Stomach smooth muscle (tissue), 2 donors: ENCODE measurements around the gene TENT5C.

ENCODE experiments used
- H3K27ac ChIP-seq: one replicate; pipeline ENCODE4 v1.7.0; 2013; ENCODE audit warnings: mild to moderate bottlenecking, low read length, inconsistent platforms
- H3K27me3 ChIP-seq, 2 donors: one replicate each; pipeline ENCODE4 v1.7.0; 2013; ENCODE audit warnings: low read length in 2 of 2; ENCODE audit not compliant: insufficient read depth in 2 of 2, control insufficient read depth in 1 of 2
- H3K36me3 ChIP-seq, 2 donors: one replicate each; pipeline ENCODE4 v1.7.0; 2013; ENCODE audit warnings: low read length in 2 of 2; ENCODE audit not compliant: control insufficient read depth in 2 of 2, insufficient read depth in 2 of 2
- H3K4me1 ChIP-seq: one replicate; pipeline ENCODE4 v1.7.0; 2013; ENCODE audit warnings: low read length; ENCODE audit not compliant: control insufficient read depth, insufficient read depth
- H3K4me3 ChIP-seq, 2 donors: one replicate each; pipeline ENCODE4 v1.7.0; 2013; ENCODE audit warnings: low read length in 2 of 2
- H3K9ac ChIP-seq, 2 donors: one replicate each; pipeline ENCODE4 v1.7.0; 2013; ENCODE audit warnings: low read length in 2 of 2, mild to moderate bottlenecking in 1 of 2
- H3K9me3 ChIP-seq, 2 donors: one replicate each; pipeline ENCODE4 v1.7.0; 2013; ENCODE audit warnings: low read length in 2 of 2; ENCODE audit not compliant: control insufficient read depth in 2 of 2
- donor health status: healthy.
- donor health status: Pancreatic carcinoma.

TENT5C gene

GRCh38 chr1:117573386-117574023, 32.3 kb upstream of the TENT5C start:
- no peaks in the 10 kb centered on the region for H3K36me3 ChIP-seq

GRCh38 chr1:117574161-117574835, 31.6 kb upstream of the TENT5C start:
- Histone ChIP-seq H3K4me3 (no peak overlapping the region), H3K4me1 (no peaks in the 10 kb centered on the region), H3K27ac (no peak overlapping the region), H3K36me3 (no peaks in the 10 kb centered on the region), H3K9ac (no peak overlapping the region), H3K9me3 (no peaks in the 10 kb centered on the region), H3K27me3 (peaks cover 0 to 2% of the 10 kb centered on the region in 2 donors)

More at GRCh38 chr1:117573386-117574023, 32.3 kb upstream of the TENT5C start:
- no peak overlapping the region for H3K4me3 ChIP-seq
- H3K9ac ChIP-seq: no peak overlapping the region
- H3K27ac ChIP-seq: no peak overlapping the region
- H3K4me1 ChIP-seq: no peaks in the 10 kb centered on the region
- no peaks in the 10 kb centered on the region for H3K9me3 ChIP-seq
- H3K27me3 ChIP-seq: peaks cover 0 to 2% of the 10 kb centered on the region in 2 donors

GRCh38 chr1:117575586-117576225, 30.1 kb upstream of the TENT5C start:
- Histone ChIP-seq H3K4me1 (no peaks in the 10 kb centered on the region), H3K27me3 (peaks cover 0 to 2% of the 10 kb centered on the region in 2 donors), H3K9ac (no peak overlapping the region), H3K27ac (no peak overlapping the region), H3K9me3 (no peaks in the 10 kb centered on the region), H3K36me3 (no peaks in the 10 kb centered on the region), H3K4me3 (no peak overlapping the region)

GRCh38 chr1:117576236-117576635, 29.6 kb upstream of the TENT5C start:
- Histone ChIP-seq H3K27ac (no peak overlapping the region), H3K9me3 (no peaks in the 10 kb centered on the region), H3K36me3 (no peaks in the 10 kb centered on the region), H3K4me1 (no peaks in the 10 kb centered on the region), H3K27me3 (peaks cover 0 to 2% of the 10 kb centered on the region in 2 donors), H3K9ac (no peak overlapping the region), H3K4me3 (no peak overlapping the region)

- Histone ChIP-seq H3K9ac (no peak overlapping the region), H3K4me3 (no peak overlapping the region), H3K36me3 (no peaks in the 10 kb centered on the region), H3K4me1 (no peaks in the 10 kb centered on the region), H3K27ac (no peak overlapping the region), H3K9me3 (no peaks in the 10 kb centered on the region), H3K27me3 (peaks cover 0 to 2% of the 10 kb centered on the region in 2 donors)
These were observed 28.5 kb upstream of the TENT5C start for GRCh38 chr1:117577191-117577885.

- H3K27ac ChIP-seq: no peak overlapping the region
- H3K4me1 ChIP-seq: no peaks in the 10 kb centered on the region
- no peak overlapping the region for H3K9ac ChIP-seq
- H3K4me3 ChIP-seq: no peak overlapping the region
- H3K27me3 ChIP-seq: peaks cover 0 to 2% of the 10 kb centered on the region in 2 donors
- H3K9me3 ChIP-seq: no peaks in the 10 kb centered on the region
- H3K36me3 ChIP-seq: no peaks in the 10 kb centered on the region
These were observed 27.4 kb upstream of the TENT5C start for GRCh38 chr1:117578466-117578865.

GRCh38 chr1:117579221-117579906, 26.5 kb upstream of the TENT5C start:
- H3K27me3 ChIP-seq: no peaks in the 10 kb centered on the region

GRCh38 chr1:117580436-117580835, 25.4 kb upstream of the TENT5C start:
- Histone ChIP-seq H3K36me3 (no peaks in the 10 kb centered on the region), H3K9ac (no peak overlapping the region), H3K4me3 (no peak overlapping the region), H3K27me3 (no peaks in the 10 kb centered on the region), H3K27ac (no peak overlapping the region), H3K9me3 (no peaks in the 10 kb centered on the region), H3K4me1 (no peaks in the 10 kb centered on the region)

More at GRCh38 chr1:117579221-117579906, 26.5 kb upstream of the TENT5C start:
- Histone ChIP-seq H3K27ac (no peak overlapping the region), H3K4me1 (no peaks in the 10 kb centered on the region), H3K9ac (no peak overlapping the region), H3K4me3 (no peak overlapping the region), H3K9me3 (no peaks in the 10 kb centered on the region), H3K36me3 (no peaks in the 10 kb centered on the region)

GRCh38 chr1:117580882-117581281, 25.0 kb upstream of the TENT5C start:
- Histone ChIP-seq H3K27me3 (no peaks in the 10 kb centered on the region), H3K9ac (no peak overlapping the region), H3K4me1 (no peaks in the 10 kb centered on the region), H3K9me3 (no peaks in the 10 kb centered on the region), H3K36me3 (no peaks in the 10 kb centered on the region), H3K27ac (no peak overlapping the region), H3K4me3 (no peak overlapping the region)

- no peaks in the 10 kb centered on the region for H3K4me1 ChIP-seq
- no peak overlapping the region for H3K27ac ChIP-seq
- H3K9me3 ChIP-seq: no peaks in the 10 kb centered on the region
- H3K4me3 ChIP-seq: no peak overlapping the region
- H3K9ac ChIP-seq: no peak overlapping the region
- H3K36me3 ChIP-seq: no peaks in the 10 kb centered on the region
- H3K27me3 ChIP-seq: no peaks in the 10 kb centered on the region
These were observed 24.4 kb upstream of the TENT5C start for GRCh38 chr1:117581391-117581943.
